Measurements from ENCODE around the gene WDR86.

GRCh38 chr7:151393031-151393977, 16.5 kb downstream of the WDR86 start:
- TF ChIP-seq POLR2AphosphoS5 (IDR thresholded peaks at IDR 0.05) (no peak), CTCF (IDR thresholded peaks at IDR 0.05; ENCODE audit: poor library complexity, severe bottlenecking) (no peak), EZH2 (IDR thresholded peaks at IDR 0.05; ENCODE audit: borderline replicate concordance, insufficient read depth, low read length, poor library complexity, severe bottlenecking) (no peak)

All from neural cell (in vitro differentiated cells).